ENCODE measurements around the gene CKAP2L. TPM values are rescaled to one million over a fixed set of nuclear protein-coding genes. Genes with fewer than 3 reads are reported as not detected.

Gene CKAP2L
- polyA plus RNA-seq, 2 donors = 1.6 to 3.5 TPM

DNA sequence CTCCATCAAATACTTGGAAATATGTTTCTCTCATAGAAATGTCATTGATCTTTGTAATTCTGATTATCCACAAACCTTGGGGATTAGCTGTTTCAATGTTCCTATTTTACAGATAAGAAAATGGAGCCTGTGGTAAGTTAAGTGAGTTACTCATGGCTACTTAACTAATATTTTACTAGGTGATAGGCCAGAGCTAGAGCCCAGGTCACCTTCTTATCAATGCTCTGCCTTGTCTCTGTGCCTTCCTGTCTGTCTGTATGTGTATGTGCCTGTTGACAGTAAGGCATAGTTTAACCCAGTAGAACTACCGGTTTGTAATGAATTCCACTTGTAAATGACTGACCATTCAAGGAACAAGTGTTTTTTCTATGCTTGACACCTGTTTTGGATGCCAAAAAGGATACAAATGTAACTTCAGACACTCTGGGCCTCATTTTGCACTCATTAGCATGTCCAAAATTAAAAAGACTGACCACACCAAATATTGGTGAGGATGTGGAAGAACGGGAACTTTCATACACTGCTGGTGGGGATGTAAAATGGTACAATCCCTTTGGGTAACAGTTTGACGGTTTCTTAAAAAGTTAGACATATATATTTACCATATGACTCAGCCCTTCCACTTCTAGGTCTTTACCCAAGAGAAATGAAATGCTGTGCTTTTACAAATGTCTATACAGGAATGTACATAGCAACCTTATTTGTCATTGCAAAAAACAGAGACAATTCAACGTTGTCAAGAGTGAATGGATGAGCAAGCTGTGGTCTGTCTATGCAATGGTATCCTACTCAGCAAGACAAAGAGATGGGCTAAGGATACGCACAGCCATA lies 39.5 kb upstream of the CKAP2L start:
- no peaks in the 10 kb centered on the region for H3K27me3 ChIP-seq (ENCODE audit: control insufficient read depth in 1 of 2, insufficient read depth in 2 of 2, low read length in 2 of 2)
- peaks cover 0 to 3% of the 10 kb centered on the region in 2 donors for H3K9me3 ChIP-seq (ENCODE audit: control insufficient read depth in 2 of 2, insufficient read depth in 1 of 2, low read depth in 1 of 2, low read length in 1 of 2)
- 64 to 66% methylated on average over 5 of the region's 5 CpGs for WGBS, 2 donors
- H3K27ac ChIP-seq (ENCODE audit: low read depth in 2 of 2, low read length in 1 of 2) = no peak overlapping the region
- H3K36me3 ChIP-seq (ENCODE audit: control insufficient read depth in 2 of 2, insufficient read depth in 2 of 2, low read length in 1 of 2) = no peaks in the 10 kb centered on the region
- H3K4me1 ChIP-seq (ENCODE audit: control insufficient read depth in 2 of 2, insufficient read depth in 2 of 2, low read length in 1 of 2) = peaks cover 0 to 6% of the 10 kb centered on the region in 2 donors
- no peak overlapping the region for H3K4me3 ChIP-seq (ENCODE audit: low read depth in 1 of 2, low read length in 2 of 2)

DNA sequence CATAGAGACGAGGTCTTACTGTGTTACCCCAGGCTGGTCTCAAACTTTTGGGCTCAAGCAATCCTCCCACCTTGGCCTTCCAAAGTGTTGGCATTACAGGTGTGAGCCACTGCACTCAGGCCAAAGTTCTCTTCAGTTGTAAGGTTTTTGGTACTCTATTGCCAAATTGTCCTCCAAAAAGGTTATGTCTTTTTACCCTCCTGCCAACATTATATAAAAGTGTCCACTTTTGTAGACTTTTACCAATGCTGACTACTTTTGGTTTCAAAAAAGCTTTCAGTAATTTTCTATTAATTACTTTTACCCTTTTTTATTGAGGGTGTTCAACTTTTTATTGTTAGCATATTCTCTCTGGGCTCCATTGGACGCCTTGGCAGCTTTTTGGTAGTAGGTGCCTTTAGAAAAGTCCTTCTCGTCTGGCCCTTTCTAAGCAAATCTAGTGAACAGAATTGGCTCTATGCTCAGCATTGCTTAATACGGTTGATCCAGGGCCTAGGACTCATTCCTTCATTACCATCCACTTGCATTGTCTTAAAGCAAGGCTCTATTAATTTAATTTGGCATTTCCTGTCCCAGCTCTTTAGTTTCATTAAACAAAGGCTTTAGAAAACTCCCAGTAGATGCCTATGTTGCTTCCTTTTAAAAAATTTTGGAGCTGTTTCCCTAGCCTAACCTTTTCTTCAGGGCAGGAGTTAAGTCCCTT lies 36.6 kb upstream of the CKAP2L start:
- no peaks in the 10 kb centered on the region for H3K36me3 ChIP-seq (ENCODE audit: control insufficient read depth in 2 of 2, insufficient read depth in 2 of 2, low read length in 1 of 2)
- peaks cover 0 to 3% of the 10 kb centered on the region in 2 donors for H3K9me3 ChIP-seq (ENCODE audit: control insufficient read depth in 2 of 2, insufficient read depth in 1 of 2, low read depth in 1 of 2, low read length in 1 of 2)
- H3K27me3 ChIP-seq (ENCODE audit: control insufficient read depth in 1 of 2, insufficient read depth in 2 of 2, low read length in 2 of 2) = no peaks in the 10 kb centered on the region
- no peak overlapping the region for H3K4me3 ChIP-seq (ENCODE audit: low read depth in 1 of 2, low read length in 2 of 2)
- H3K4me1 ChIP-seq (ENCODE audit: control insufficient read depth in 2 of 2, insufficient read depth in 2 of 2, low read length in 1 of 2) = peaks cover 0 to 8% of the 10 kb centered on the region in 2 donors
- WGBS, 2 donors = 75 to 81% methylated on average over 4 of the region's 4 CpGs
- H3K27ac ChIP-seq (ENCODE audit: low read depth in 2 of 2, low read length in 1 of 2) = peak overlapping the region; percentile 26 to 55

DNA sequence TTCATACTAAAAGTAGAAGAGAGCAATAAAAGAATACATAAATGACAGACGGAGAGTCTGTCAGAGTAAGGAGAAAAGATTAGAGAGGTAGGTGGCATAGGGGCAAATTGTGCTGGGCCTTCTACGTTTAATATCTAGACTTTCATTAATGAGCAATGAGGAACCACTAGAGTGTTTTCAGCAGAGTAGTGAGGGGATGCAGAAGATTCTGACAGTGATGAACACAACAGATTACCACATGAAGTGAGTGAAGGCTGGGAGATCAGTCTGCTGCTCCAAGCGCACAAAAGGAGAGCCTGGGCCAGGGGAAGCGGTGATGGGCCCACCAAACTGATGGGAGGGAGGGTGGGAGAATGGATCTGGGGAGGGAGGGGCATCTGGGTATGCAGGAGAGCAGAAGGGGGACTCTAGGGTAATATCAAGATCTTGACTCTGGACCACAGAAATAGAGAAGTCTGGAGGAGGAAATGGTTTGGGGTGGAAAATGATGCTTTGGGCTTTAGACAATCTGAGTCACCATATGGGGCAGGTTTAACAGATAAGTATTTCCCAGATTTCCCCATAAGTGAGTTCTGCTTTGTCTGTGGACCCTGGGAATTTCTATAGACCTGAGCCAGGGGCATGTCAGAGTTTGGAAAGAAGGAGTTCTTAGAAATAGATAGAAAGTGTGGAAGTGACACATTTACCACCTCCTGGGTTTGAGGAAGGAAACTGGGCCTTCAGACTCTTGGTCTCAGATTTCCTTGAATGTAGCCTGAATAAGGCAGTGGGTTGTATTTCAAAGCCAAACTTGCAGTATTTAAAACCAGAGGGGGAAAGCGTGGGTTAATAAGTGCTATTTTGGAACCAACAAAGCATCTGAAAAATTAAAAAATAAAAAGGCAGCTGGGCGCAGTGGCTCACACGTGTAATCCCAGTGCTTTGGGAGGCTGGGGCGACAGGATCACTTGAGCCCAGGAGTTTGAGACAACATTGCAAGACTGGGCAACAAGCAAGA lies 34.9 kb upstream of the CKAP2L start:
- WGBS, 2 donors = 73 to 75% methylated on average over 8 of the region's 8 CpGs

DNA sequence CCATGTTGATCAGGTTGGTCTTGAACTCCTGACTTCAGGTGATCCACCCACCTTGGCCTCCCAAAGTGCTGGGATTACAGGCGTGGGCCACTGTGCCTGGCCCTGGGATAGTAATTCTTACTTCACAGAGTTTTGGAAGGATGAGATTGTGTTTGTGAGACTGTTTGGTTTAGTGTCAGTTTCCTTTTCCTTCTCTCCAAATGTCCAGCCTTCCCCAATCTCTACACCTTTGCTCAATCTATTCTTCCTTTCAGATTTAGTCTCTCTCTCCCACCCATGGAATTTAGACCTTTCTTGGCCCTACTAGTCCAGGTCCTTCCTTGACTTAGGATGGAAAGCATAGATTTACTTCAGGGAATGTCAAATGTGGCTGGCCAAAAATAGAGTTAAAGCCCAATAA lies 32.1 kb upstream of the CKAP2L start:
- peaks cover 0 to 8% of the 10 kb centered on the region in 2 donors for H3K4me1 ChIP-seq (ENCODE audit: control insufficient read depth in 2 of 2, insufficient read depth in 2 of 2, low read length in 1 of 2)
- no peaks in the 10 kb centered on the region for H3K27me3 ChIP-seq (ENCODE audit: control insufficient read depth in 1 of 2, insufficient read depth in 2 of 2, low read length in 2 of 2)
- no peaks in the 10 kb centered on the region for H3K36me3 ChIP-seq (ENCODE audit: control insufficient read depth in 2 of 2, insufficient read depth in 2 of 2, low read length in 1 of 2)
- H3K9me3 ChIP-seq (ENCODE audit: control insufficient read depth in 2 of 2, insufficient read depth in 1 of 2, low read depth in 1 of 2, low read length in 1 of 2) = no peaks in the 10 kb centered on the region
- H3K4me3 ChIP-seq (ENCODE audit: low read depth in 1 of 2, low read length in 2 of 2) = no peak overlapping the region
- 0% methylated on average over 1 of the region's 1 CpG for WGBS, 2 donors
- no peak overlapping the region for H3K27ac ChIP-seq (ENCODE audit: low read depth in 2 of 2, low read length in 1 of 2)

More for the DNA sequence above, 34.9 kb upstream of the CKAP2L start:
- H3K36me3 ChIP-seq (ENCODE audit: control insufficient read depth in 2 of 2, insufficient read depth in 2 of 2, low read length in 1 of 2) = no peaks in the 10 kb centered on the region
- no peak overlapping the region for H3K4me3 ChIP-seq (ENCODE audit: low read depth in 1 of 2, low read length in 2 of 2)
- no peak overlapping the region for H3K27ac ChIP-seq (ENCODE audit: low read depth in 2 of 2, low read length in 1 of 2)
- H3K9me3 ChIP-seq (ENCODE audit: control insufficient read depth in 2 of 2, insufficient read depth in 1 of 2, low read depth in 1 of 2, low read length in 1 of 2) = no peaks in the 10 kb centered on the region
- H3K4me1 ChIP-seq (ENCODE audit: control insufficient read depth in 2 of 2, insufficient read depth in 2 of 2, low read length in 1 of 2) = peaks cover 0 to 5% of the 10 kb centered on the region in 2 donors
- no peaks in the 10 kb centered on the region for H3K27me3 ChIP-seq (ENCODE audit: control insufficient read depth in 1 of 2, insufficient read depth in 2 of 2, low read length in 2 of 2)

DNA sequence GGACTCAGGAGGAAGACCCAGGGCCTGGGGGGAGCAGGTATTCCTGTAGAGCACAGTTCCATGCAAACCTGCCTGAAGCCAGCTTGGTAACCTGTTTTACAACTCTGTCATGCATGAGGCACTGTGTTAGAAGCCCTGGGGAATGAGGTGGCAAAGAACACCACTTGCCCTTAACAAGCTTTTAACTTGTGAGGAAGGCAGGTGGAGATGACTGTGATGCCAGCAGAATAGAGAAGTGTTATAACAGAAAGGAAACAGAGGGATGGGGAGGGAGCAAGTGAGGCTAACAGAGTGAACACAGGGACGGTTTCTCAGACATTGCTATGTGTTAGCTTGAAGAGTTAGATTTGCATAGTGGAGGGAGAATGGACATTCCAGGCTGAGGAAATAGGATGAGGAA lies 31.4 kb upstream of the CKAP2L start:
- 40 to 79% methylated on average over 1 of the region's 1 CpG for WGBS, 2 donors

DNA sequence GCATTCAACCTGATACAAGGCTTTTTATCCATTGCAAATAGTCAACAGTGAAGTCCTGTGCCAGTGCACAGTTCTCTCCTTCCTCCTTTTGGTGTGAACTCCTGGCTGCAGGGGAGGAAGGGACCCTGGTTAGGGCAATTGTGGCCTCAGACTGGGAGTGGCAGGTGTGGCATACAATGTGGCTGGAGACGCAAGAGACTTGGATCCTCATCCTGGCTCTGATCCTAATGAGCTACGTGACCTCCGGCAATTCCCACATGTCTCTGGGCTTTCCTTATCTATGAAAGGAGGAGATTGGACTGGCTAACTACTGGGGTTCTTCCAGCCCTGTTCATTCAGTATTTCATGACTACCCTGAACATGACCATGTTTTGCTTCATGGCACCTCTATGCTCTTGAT lies 30.4 kb upstream of the CKAP2L start:
- H3K36me3 ChIP-seq (ENCODE audit: control insufficient read depth in 2 of 2, insufficient read depth in 2 of 2, low read length in 1 of 2) = no peaks in the 10 kb centered on the region
- no peaks in the 10 kb centered on the region for H3K27me3 ChIP-seq (ENCODE audit: control insufficient read depth in 1 of 2, insufficient read depth in 2 of 2, low read length in 2 of 2)
- peak overlapping the region; percentile 89 to 94 for H3K27ac ChIP-seq (ENCODE audit: low read depth in 2 of 2, low read length in 1 of 2)
- H3K4me1 ChIP-seq (ENCODE audit: control insufficient read depth in 2 of 2, insufficient read depth in 2 of 2, low read length in 1 of 2) = peaks cover 0 to 13% of the 10 kb centered on the region in 2 donors
- H3K4me3 ChIP-seq (ENCODE audit: low read depth in 1 of 2, low read length in 2 of 2) = no peak overlapping the region
- WGBS, 2 donors = 32 to 54% methylated on average over 3 of the region's 3 CpGs
- no peaks in the 10 kb centered on the region for H3K9me3 ChIP-seq (ENCODE audit: control insufficient read depth in 2 of 2, insufficient read depth in 1 of 2, low read depth in 1 of 2, low read length in 1 of 2)

More for the DNA sequence above, 31.4 kb upstream of the CKAP2L start:
- H3K27me3 ChIP-seq (ENCODE audit: control insufficient read depth in 1 of 2, insufficient read depth in 2 of 2, low read length in 2 of 2) = no peaks in the 10 kb centered on the region
- peaks cover 0 to 13% of the 10 kb centered on the region in 2 donors for H3K4me1 ChIP-seq (ENCODE audit: control insufficient read depth in 2 of 2, insufficient read depth in 2 of 2, low read length in 1 of 2)
- H3K4me3 ChIP-seq (ENCODE audit: low read depth in 1 of 2, low read length in 2 of 2) = no peak overlapping the region
- H3K27ac ChIP-seq (ENCODE audit: low read depth in 2 of 2, low read length in 1 of 2) = peak overlapping the region; percentile 87 to 89
- H3K9me3 ChIP-seq (ENCODE audit: control insufficient read depth in 2 of 2, insufficient read depth in 1 of 2, low read depth in 1 of 2, low read length in 1 of 2) = no peaks in the 10 kb centered on the region
- no peaks in the 10 kb centered on the region for H3K36me3 ChIP-seq (ENCODE audit: control insufficient read depth in 2 of 2, insufficient read depth in 2 of 2, low read length in 1 of 2)

DNA sequence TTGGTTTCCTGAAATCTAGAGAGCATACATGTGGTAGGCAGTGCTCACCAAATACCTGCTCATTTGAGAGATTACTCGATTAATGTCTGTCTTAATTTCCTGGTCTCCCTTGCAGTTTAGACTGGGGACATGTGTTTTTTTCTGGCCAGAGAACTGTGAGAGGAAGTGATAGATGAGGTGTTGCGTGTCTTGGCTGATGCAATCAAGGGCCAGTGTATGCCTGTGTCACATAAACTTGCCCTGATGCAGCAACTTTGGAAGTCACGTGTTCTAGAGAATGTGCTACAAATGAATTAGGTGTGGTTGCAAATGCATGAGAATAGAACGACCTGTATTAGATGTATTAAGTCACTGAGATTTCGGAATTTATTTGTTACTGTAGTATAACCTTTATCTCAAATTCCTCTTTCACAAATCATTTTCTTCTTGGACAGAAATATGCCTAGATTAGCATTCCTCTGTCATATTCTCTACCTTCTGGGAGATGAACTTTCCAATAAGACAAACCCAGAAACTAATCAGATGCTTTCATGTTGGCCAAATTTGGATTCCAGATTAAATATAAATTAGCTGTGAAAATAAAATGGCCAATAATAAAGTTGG lies 29.8 kb upstream of the CKAP2L start:
- Histone ChIP-seq H3K27ac (ENCODE audit: low read depth in 2 of 2, low read length in 1 of 2) (peak overlapping the region in 1 of 2 donors; percentile 16), H3K36me3 (ENCODE audit: control insufficient read depth in 2 of 2, insufficient read depth in 2 of 2, low read length in 1 of 2) (no peaks in the 10 kb centered on the region), H3K4me1 (ENCODE audit: control insufficient read depth in 2 of 2, insufficient read depth in 2 of 2, low read length in 1 of 2) (peaks cover 0 to 13% of the 10 kb centered on the region in 2 donors), H3K4me3 (ENCODE audit: low read depth in 1 of 2, low read length in 2 of 2) (no peak overlapping the region), H3K27me3 (ENCODE audit: control insufficient read depth in 1 of 2, insufficient read depth in 2 of 2, low read length in 2 of 2) (no peaks in the 10 kb centered on the region), H3K9me3 (ENCODE audit: control insufficient read depth in 2 of 2, insufficient read depth in 1 of 2, low read depth in 1 of 2, low read length in 1 of 2) (no peaks in the 10 kb centered on the region)
- 25 to 32% methylated on average over 5 of the region's 5 CpGs for WGBS, 2 donors

DNA sequence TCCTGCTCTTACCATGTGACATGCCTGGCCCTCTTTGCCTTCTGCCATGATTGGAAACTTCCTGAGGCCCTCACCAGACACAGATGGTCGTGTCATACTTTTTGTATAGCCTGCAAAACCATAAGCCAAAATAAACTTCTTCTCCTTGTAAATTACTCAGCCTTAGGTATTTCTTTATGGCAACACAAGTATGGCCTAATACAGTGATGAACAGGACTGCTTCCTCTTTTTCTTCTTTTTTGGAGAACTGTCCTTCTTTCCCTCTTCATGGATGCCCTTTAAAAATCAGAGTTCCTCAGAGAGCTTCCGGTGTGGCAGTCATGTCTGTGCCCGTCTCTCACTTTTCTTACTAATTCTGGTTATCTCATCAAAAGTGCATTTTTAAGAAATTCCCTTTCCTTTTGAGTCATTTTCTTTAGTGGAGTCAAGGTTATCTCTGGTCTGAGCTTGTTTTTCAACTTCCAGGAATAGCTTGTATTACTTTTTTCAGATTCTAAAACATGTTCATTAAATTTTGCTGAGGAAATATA lies 29.1 kb upstream of the CKAP2L start:
- Histone ChIP-seq H3K9me3 (ENCODE audit: control insufficient read depth in 2 of 2, insufficient read depth in 1 of 2, low read depth in 1 of 2, low read length in 1 of 2) (no peaks in the 10 kb centered on the region), H3K4me3 (ENCODE audit: low read depth in 1 of 2, low read length in 2 of 2) (no peak overlapping the region), H3K4me1 (ENCODE audit: control insufficient read depth in 2 of 2, insufficient read depth in 2 of 2, low read length in 1 of 2) (peaks cover 0 to 13% of the 10 kb centered on the region in 2 donors), H3K36me3 (ENCODE audit: control insufficient read depth in 2 of 2, insufficient read depth in 2 of 2, low read length in 1 of 2) (no peaks in the 10 kb centered on the region), H3K27me3 (ENCODE audit: control insufficient read depth in 1 of 2, insufficient read depth in 2 of 2, low read length in 2 of 2) (no peaks in the 10 kb centered on the region), H3K27ac (ENCODE audit: low read depth in 2 of 2, low read length in 1 of 2) (peak overlapping the region; percentile 75 to 76)
- 39 to 55% methylated on average over 3 of the region's 3 CpGs for WGBS, 2 donors
